Epidermal melanocyte (primary cell): ENCODE data around the gene PRKD3.

Experiments
- DNase-seq: peaks from one replicate; pipeline ENCODE4 v3.0.0; 2011; ENCODE audit warnings: low spot score; ENCODE audit not compliant: insufficient read length

PRKD3 gene

GRCh38 chr2:37343537-37344434 is 19.2 kb upstream of the PRKD3 start:
- DNase-seq: peak; percentile 64

GRCh38 chr2:37342591-37343220 is 18.1 kb upstream of the PRKD3 start:
- no peak for DNase-seq

- DNase-seq: no peak
Measured at GRCh38 chr2:37340637-37341036, 16.0 kb upstream of the PRKD3 start.

GRCh38 chr2:37338933-37339332 is 14.3 kb upstream of the PRKD3 start:
- no peak for DNase-seq

- no peak for DNase-seq
Measured at GRCh38 chr2:37337620-37338280, 13.1 kb upstream of the PRKD3 start.

GRCh38 chr2:37335604-37336003 is 11.0 kb upstream of the PRKD3 start:
- DNase-seq: no peak

- DNase-seq: no peak
Measured at GRCh38 chr2:37333256-37333655, 8.6 kb upstream of the PRKD3 start.

- no peak for DNase-seq
Measured at GRCh38 chr2:37332560-37332959, 7.9 kb upstream of the PRKD3 start.

GRCh38 chr2:37330681-37331080 is 6.0 kb upstream of the PRKD3 start:
- no peak for DNase-seq

GRCh38 chr2:37326866-37327634 is 2.4 kb upstream of the PRKD3 start:
- no peak for DNase-seq

GRCh38 chr2:37326285-37326684 is 1.7 kb upstream of the PRKD3 start:
- peak; percentile 83 for DNase-seq

GRCh38 chr2:37325625-37326071 is 1.0 kb upstream of the PRKD3 start:
- DNase-seq: no peak

GRCh38 chr2:37324536-37324785 is 172 bp downstream of the PRKD3 start:
- no peak for DNase-seq

- no peak for DNase-seq
Measured at GRCh38 chr2:37323781-37324535, 675 bp downstream of the PRKD3 start.

- DNase-seq: no peak
Measured at GRCh38 chr2:37323176-37323780, 1.4 kb downstream of the PRKD3 start.

GRCh38 chr2:37322368-37322767 is 2.3 kb downstream of the PRKD3 start:
- DNase-seq: no peak

GRCh38 chr2:37321029-37321682 is 3.5 kb downstream of the PRKD3 start:
- DNase-seq: no peak

GRCh38 chr2:37319754-37320609 is 4.7 kb downstream of the PRKD3 start:
- no peak for DNase-seq

- peak; percentile 35 for DNase-seq
Measured at GRCh38 chr2:37318401-37318800, 6.2 kb downstream of the PRKD3 start.
